ENCODE measurements around the gene RC3H2.

GRCh38 chr9:122944960-122945888 is 40.1 kb upstream of the RC3H2 start:
- TF ChIP-seq, protein P1, sequence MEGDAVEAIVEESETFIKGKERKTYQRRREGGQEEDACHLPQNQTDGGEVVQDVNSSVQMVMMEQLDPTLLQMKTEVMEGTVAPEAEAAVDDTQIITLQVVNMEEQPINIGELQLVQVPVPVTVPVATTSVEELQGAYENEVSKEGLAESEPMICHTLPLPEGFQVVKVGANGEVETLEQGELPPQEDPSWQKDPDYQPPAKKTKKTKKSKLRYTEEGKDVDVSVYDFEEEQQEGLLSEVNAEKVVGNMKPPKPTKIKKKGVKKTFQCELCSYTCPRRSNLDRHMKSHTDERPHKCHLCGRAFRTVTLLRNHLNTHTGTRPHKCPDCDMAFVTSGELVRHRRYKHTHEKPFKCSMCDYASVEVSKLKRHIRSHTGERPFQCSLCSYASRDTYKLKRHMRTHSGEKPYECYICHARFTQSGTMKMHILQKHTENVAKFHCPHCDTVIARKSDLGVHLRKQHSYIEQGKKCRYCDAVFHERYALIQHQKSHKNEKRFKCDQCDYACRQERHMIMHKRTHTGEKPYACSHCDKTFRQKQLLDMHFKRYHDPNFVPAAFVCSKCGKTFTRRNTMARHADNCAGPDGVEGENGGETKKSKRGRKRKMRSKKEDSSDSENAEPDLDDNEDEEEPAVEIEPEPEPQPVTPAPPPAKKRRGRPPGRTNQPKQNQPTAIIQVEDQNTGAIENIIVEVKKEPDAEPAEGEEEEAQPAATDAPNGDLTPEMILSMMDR (IDR thresholded peaks at IDR 0.05) = no peak
- TF ChIP-seq POLR2A (IDR thresholded peaks at IDR 0.05) = no peak
